ENCODE data around the gene WAC. TPM values are rescaled to one million over a fixed set of nuclear protein-coding genes. Genes with fewer than 3 reads are reported as not detected.
A peak's percentile ranks its signal among the peaks of the same experiment; 100 is the strongest.

Gene WAC
- total and polyA plus RNA-seq, 9 of the 15 experiments (the other 6 are each of a cell fraction or from before 2014, with no cell fraction given) = 24.8 to 123 (median 78.2) TPM

- in situ Hi-C loops (cut with MboI) (loop anchor here (25.0 kb wide), 1 partner anchor 485 kb away; no protein-coding TSS in a partner anchor), intact Hi-C loops (cut with micrococcal nuclease) (no loop called here)
- WGBS (ENCODE audit: insufficient coverage, low coverage, missing lambda C conversion rate) = 88% methylated on average over 2 of the region's 2 CpGs
- DNase-seq (ENCODE audit: extremely low read depth in 1 of 4, low spot score in 3 of 4) (no peak), FAIRE-seq (no peak), ATAC-seq (no peak)
- POLR2A ChIA-PET = no interaction called here
- Histone ChIP-seq H3K9ac (ENCODE audit: insufficient read depth in 1 of 2, low read depth in 2 of 2, low read length in 2 of 2) (no peak overlapping the region), H2AFZ (ENCODE audit: low read depth, low read length) (no peak overlapping the region), H4K20me1 (replicated peaks; ENCODE audit: control insufficient read depth, insufficient read depth, low read length) (no peaks in the 10 kb centered on the region), H3K36me3 (ENCODE audit: control insufficient read depth, insufficient read depth, low read length) (no peaks in the 10 kb centered on the region), H3K9me3 (replicated peaks; ENCODE audit: control insufficient read depth, insufficient read depth, low read depth, low read length) (no peaks in the 10 kb centered on the region), H3K79me2 (ENCODE audit: control insufficient read depth, insufficient read depth, low read length) (no peaks in the 10 kb centered on the region), H3K4me3 (no peak overlapping the region), H3K9me1 (ENCODE audit: control insufficient read depth, insufficient read depth, low read length) (no peaks in the 10 kb centered on the region), H3K27ac (ENCODE audit: extremely low read depth, low read depth, low read length) (no peak overlapping the region), H3K27me3 (ENCODE audit: control insufficient read depth in 2 of 2, insufficient read depth in 2 of 2, low read length in 2 of 2) (peaks cover 9 to 18% of the 10 kb centered on the region in 2 experiments), H3K4me1 (replicated peaks in 1 of 2; ENCODE audit: control insufficient read depth in 2 of 2, insufficient read depth in 2 of 2, low read length in 2 of 2) (no peaks in the 10 kb centered on the region; a peak in 1 of 5 replicates), H3K4me2 (ENCODE audit: insufficient read depth, low read length) (no peak overlapping the region)
- TF ChIP-seq KAT2B (IDR thresholded peaks at IDR 0.05; ENCODE audit: low read depth, low read length) = no peak
- TF ChIP-seq NR3C1 (CRISPR knock-in tag; IDR thresholded peaks at IDR 0.05) = no peak
- TF ChIP-seq ELK3 (CRISPR knock-in tag; IDR thresholded peaks at IDR 0.05) = no peak
- no TSS peak for BruUV-seq (replicated peaks)
- CTCF ChIA-PET (ENCODE audit: low intra/inter-chr PET ratio) = no interaction called here
Measured at GRCh38 chr10:28652106-28652505, 119.2 kb downstream of the WAC start.

- Histone ChIP-seq H3K36me3 (ENCODE audit: control insufficient read depth, insufficient read depth, low read length) (no peaks in the 10 kb centered on the region), H3K9ac (ENCODE audit: insufficient read depth in 1 of 2, low read depth in 2 of 2, low read length in 2 of 2) (no peak overlapping the region), H3K4me1 (replicated peaks in 1 of 2; ENCODE audit: control insufficient read depth in 2 of 2, insufficient read depth in 2 of 2, low read length in 2 of 2) (no peaks in the 10 kb centered on the region; a peak in 1 of 5 replicates), H2AFZ (ENCODE audit: low read depth, low read length) (no peak overlapping the region), H4K20me1 (replicated peaks; ENCODE audit: control insufficient read depth, insufficient read depth, low read length) (no peaks in the 10 kb centered on the region), H3K4me3 (no peak overlapping the region), H3K27me3 (ENCODE audit: control insufficient read depth in 2 of 2, insufficient read depth in 2 of 2, low read length in 2 of 2) (peaks cover 9 to 18% of the 10 kb centered on the region in 2 experiments), H3K4me2 (ENCODE audit: insufficient read depth, low read length) (no peak overlapping the region), H3K79me2 (ENCODE audit: control insufficient read depth, insufficient read depth, low read length) (no peaks in the 10 kb centered on the region), H3K27ac (ENCODE audit: extremely low read depth, low read depth, low read length) (no peak overlapping the region), H3K9me1 (ENCODE audit: control insufficient read depth, insufficient read depth, low read length) (no peaks in the 10 kb centered on the region), H3K9me3 (replicated peaks; ENCODE audit: control insufficient read depth, insufficient read depth, low read depth, low read length) (no peaks in the 10 kb centered on the region)
- in situ Hi-C loops (cut with MboI) (loop anchor here (25.0 kb wide), 1 partner anchor 485 kb away; no protein-coding TSS in a partner anchor), intact Hi-C loops (cut with micrococcal nuclease) (no loop called here)
- DNase-seq (ENCODE audit: extremely low read depth in 1 of 4, low spot score in 3 of 4) = no peak
- WGBS (ENCODE audit: insufficient coverage, low coverage, missing lambda C conversion rate) = 9% methylated on average over 5 of the region's 5 CpGs
- ChIA-PET CTCF (ENCODE audit: low intra/inter-chr PET ratio) (no interaction called here), POLR2A (interaction anchor here (0.6 kb wide), 1 partner anchor 25 kb away, joined by 3 read pairs; the partner anchor contains the start of gene BAMBI)
- BruUV-seq (replicated peaks) = no TSS peak
- ATAC-seq = 0 out of 3 replicates have a peak, but pooled peaks have one; percentile 42
- FAIRE-seq = no peak
- no peak for TF ChIP-seq HIVEP1 (CRISPR knock-in tag; IDR thresholded peaks at IDR 0.05)
- no peak for TF ChIP-seq NCOR1 (IDR thresholded peaks at IDR 0.05)
- TF ChIP-seq NFE2L1 (tag; IDR thresholded peaks at IDR 0.05; ENCODE audit: borderline replicate concordance, low read depth) = no peak
- TF ChIP-seq XRCC4 (IDR thresholded peaks at IDR 0.05; ENCODE audit: extremely low read depth, insufficient read depth, insufficient read length) = no peak
Measured at GRCh38 chr10:28652703-28653102, 119.8 kb downstream of the WAC start.

Measured in K562 (cell line).